ENCODE measurements around the gene BAG3.

BAG3 gene

DNA sequence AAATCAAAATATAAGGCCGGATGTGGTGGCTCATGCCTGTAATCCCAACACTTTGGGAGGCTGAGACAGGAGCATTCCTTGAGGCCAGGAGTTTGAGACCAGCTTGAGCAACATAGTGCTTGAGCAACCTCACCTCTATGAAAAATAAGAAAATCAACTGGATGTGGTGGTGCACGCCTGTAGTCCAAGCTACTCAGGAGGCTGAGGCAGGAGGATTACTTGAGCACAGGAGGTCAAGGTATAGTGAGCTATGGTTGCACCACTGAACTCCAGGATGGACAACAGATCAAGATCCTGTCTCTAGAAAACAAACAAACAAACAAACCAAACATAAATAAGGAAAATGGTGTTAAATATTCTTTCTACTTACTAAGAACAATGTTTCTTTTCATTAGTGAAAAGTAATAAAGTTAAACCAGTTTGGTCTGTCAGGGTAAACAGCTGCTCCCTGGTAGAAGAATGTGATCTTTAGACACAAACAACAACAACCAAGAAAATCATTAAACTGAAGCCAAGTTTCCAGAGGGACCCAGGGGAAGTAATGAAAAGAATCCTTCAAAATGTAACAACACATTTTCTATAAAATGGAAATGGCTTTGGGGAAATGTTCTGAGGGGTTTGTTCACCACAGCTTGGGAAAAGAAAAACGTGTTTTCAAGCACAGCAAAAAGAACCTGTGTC is 17.5 kb upstream of the BAG3 start:
- TF ChIP-seq SIN3A (IDR thresholded peaks at IDR 0.05; ENCODE audit: borderline replicate concordance, insufficient read depth, low read length) (no peak), POLR2AphosphoS5 (IDR thresholded peaks at IDR 0.05; ENCODE audit: low read depth, low read length) (no peak), FOXP2 (optimal IDR thresholded peaks at IDR 0.05; ENCODE audit: borderline replicate concordance, extremely low read depth, extremely low read length, insufficient read depth) (no peak), TAF1 (IDR thresholded peaks at IDR 0.05; ENCODE audit: borderline replicate concordance, insufficient read depth, low read length) (no peak)
- TF ChIP-seq, protein P1, sequence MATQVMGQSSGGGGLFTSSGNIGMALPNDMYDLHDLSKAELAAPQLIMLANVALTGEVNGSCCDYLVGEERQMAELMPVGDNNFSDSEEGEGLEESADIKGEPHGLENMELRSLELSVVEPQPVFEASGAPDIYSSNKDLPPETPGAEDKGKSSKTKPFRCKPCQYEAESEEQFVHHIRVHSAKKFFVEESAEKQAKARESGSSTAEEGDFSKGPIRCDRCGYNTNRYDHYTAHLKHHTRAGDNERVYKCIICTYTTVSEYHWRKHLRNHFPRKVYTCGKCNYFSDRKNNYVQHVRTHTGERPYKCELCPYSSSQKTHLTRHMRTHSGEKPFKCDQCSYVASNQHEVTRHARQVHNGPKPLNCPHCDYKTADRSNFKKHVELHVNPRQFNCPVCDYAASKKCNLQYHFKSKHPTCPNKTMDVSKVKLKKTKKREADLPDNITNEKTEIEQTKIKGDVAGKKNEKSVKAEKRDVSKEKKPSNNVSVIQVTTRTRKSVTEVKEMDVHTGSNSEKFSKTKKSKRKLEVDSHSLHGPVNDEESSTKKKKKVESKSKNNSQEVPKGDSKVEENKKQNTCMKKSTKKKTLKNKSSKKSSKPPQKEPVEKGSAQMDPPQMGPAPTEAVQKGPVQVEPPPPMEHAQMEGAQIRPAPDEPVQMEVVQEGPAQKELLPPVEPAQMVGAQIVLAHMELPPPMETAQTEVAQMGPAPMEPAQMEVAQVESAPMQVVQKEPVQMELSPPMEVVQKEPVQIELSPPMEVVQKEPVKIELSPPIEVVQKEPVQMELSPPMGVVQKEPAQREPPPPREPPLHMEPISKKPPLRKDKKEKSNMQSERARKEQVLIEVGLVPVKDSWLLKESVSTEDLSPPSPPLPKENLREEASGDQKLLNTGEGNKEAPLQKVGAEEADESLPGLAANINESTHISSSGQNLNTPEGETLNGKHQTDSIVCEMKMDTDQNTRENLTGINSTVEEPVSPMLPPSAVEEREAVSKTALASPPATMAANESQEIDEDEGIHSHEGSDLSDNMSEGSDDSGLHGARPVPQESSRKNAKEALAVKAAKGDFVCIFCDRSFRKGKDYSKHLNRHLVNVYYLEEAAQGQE (IDR thresholded peaks at IDR 0.05; ENCODE audit: insufficient read depth in 1 of 2, low read depth in 2 of 2, low read length in 2 of 2) = no peak

DNA sequence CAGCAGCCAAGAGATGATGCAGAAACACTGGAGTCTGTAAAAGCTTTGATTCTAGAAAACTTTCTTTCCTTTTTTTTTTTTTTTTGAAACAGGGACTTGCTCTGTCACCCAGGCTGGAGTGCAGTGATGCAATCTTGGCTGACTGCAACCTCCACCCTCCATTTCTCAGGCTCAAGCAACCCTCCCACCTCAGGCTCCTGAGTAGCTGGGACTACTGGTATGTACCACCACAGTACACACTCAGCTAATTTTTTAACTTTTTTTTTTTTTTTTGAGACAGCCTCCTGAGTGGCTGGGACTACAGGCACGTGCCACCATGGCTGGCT is 17.0 kb upstream of the BAG3 start:
- no peak for TF ChIP-seq FOXP2 (optimal IDR thresholded peaks at IDR 0.05; ENCODE audit: borderline replicate concordance, extremely low read depth, extremely low read length, insufficient read depth)
- TF ChIP-seq POLR2AphosphoS5 (IDR thresholded peaks at IDR 0.05; ENCODE audit: low read depth, low read length) = no peak
- TF ChIP-seq TAF1 (IDR thresholded peaks at IDR 0.05; ENCODE audit: borderline replicate concordance, insufficient read depth, low read length) = no peak
- TF ChIP-seq SIN3A (IDR thresholded peaks at IDR 0.05; ENCODE audit: borderline replicate concordance, insufficient read depth, low read length) = no peak
- TF ChIP-seq, protein P1 (IDR thresholded peaks at IDR 0.05; ENCODE audit: insufficient read depth in 1 of 2, low read depth in 2 of 2, low read length in 2 of 2) = no peak

DNA sequence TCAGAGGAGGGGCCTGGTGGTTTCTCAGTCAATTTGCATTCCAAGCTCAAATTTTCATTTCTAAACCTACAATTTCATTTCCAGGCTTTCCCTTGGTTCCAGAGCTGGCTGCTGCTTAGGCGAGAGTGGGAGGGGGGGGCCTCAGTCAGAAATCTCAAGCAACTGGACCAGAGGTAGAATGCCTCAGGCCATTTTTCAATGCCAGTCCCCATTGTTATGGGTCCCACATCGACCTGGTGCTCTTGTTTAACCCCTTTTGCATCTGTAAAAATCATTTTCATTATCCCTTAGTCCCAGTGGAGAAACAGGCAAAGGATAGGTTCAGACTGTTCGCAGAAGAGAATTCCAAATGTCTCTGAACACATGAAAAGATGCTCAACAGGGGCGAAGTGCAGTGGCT is 13.5 kb upstream of the BAG3 start:
- TF ChIP-seq FOXP2 (optimal IDR thresholded peaks at IDR 0.05; ENCODE audit: borderline replicate concordance, extremely low read depth, extremely low read length, insufficient read depth) = no peak
- TF ChIP-seq SIN3A (IDR thresholded peaks at IDR 0.05; ENCODE audit: borderline replicate concordance, insufficient read depth, low read length) = no peak
- TF ChIP-seq POLR2AphosphoS5 (IDR thresholded peaks at IDR 0.05; ENCODE audit: low read depth, low read length) = no peak
- TF ChIP-seq, protein P1 (IDR thresholded peaks at IDR 0.05; ENCODE audit: insufficient read depth in 1 of 2, low read depth in 2 of 2, low read length in 2 of 2) = no peak
- no peak for TF ChIP-seq TAF1 (IDR thresholded peaks at IDR 0.05; ENCODE audit: borderline replicate concordance, insufficient read depth, low read length)

DNA sequence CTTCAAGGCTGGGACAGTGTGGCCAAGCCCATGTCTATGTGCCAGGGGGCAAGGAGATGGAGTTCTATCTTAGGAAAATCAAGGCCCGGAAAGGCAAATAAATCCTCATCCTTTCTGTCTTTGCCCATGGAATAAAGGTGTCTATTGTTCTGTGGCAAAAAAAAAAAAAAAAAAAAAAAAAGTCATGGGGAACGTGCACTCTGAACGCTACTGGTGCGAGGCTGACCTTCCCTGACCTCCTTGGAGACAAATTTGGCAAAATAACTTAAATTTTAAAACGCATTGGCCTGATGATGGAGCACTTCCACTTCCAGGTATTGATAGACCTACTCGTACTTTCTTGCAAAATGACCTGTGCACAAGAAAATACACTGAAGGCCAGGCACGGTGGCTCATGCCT is 12.2 kb upstream of the BAG3 start:
- TF ChIP-seq FOXP2 (optimal IDR thresholded peaks at IDR 0.05; ENCODE audit: borderline replicate concordance, extremely low read depth, extremely low read length, insufficient read depth) (no peak), TAF1 (IDR thresholded peaks at IDR 0.05; ENCODE audit: borderline replicate concordance, insufficient read depth, low read length) (no peak), SIN3A (IDR thresholded peaks at IDR 0.05; ENCODE audit: borderline replicate concordance, insufficient read depth, low read length) (no peak), POLR2AphosphoS5 (IDR thresholded peaks at IDR 0.05; ENCODE audit: low read depth, low read length) (no peak)
- TF ChIP-seq, protein P1 (IDR thresholded peaks at IDR 0.05; ENCODE audit: insufficient read depth in 1 of 2, low read depth in 2 of 2, low read length in 2 of 2) = no peak
